ENCODE data around the gene CAD.
"Not testable (repeated sequence)": the region's sequence is repeated elsewhere in the genome, so short reads cannot be mapped to it uniquely, and the experiment has no call there.

The CAD gene

DNA sequence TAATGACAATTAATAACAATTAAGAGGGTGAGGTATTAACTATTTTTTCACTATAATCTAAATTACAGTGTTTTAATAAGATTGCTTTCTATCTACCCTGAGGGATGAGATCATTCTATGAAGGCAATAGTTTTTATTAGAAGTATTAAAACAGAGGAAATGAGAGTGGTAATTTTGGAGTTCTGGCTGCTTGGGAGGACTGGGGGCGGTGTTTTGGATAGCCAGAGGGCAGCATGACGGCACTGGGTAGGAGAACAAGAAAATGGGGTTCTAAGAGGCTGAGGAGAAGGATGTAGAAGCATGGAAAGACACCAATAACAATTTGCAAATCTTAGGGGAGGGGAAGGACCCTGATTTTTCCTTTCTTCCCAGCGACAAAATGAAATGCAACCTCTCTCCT lies 53.0 kb downstream of the CAD start:
- no peak for DNase-seq (ENCODE audit: low read depth)
- H3K4me3 ChIP-seq (ENCODE audit: low read length): no peak overlapping the region
- TF ChIP-seq, protein P1, sequence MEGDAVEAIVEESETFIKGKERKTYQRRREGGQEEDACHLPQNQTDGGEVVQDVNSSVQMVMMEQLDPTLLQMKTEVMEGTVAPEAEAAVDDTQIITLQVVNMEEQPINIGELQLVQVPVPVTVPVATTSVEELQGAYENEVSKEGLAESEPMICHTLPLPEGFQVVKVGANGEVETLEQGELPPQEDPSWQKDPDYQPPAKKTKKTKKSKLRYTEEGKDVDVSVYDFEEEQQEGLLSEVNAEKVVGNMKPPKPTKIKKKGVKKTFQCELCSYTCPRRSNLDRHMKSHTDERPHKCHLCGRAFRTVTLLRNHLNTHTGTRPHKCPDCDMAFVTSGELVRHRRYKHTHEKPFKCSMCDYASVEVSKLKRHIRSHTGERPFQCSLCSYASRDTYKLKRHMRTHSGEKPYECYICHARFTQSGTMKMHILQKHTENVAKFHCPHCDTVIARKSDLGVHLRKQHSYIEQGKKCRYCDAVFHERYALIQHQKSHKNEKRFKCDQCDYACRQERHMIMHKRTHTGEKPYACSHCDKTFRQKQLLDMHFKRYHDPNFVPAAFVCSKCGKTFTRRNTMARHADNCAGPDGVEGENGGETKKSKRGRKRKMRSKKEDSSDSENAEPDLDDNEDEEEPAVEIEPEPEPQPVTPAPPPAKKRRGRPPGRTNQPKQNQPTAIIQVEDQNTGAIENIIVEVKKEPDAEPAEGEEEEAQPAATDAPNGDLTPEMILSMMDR (IDR thresholded peaks at IDR 0.05; ENCODE audit: insufficient read depth, low read depth, low read length, missing control alignments): no peak

DNA sequence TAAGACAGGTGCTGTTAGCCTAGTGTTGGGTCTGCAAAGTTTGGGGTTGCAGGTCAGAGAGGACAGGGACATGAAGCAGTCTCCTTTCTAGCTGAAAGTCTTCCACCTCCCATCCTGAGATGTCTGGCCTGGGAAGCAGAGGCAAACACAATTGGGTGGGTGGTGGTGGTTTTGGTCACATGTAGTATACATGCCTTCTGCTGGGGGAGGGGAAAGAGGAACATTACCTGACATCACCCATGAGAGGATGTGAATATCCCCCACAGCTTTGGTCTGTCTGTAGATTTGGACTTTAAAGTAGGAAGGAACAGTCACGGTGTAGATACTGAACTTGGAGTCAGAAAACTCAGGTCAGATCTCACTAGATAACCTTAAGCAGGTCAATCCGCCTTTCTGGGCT lies 53.5 kb downstream of the CAD start:
- no peak overlapping the region for H3K4me3 ChIP-seq (ENCODE audit: low read length)
- TF ChIP-seq, protein P1 (IDR thresholded peaks at IDR 0.05; ENCODE audit: insufficient read depth, low read depth, low read length, missing control alignments): no peak
- DNase-seq (ENCODE audit: low read depth): no peak

DNA sequence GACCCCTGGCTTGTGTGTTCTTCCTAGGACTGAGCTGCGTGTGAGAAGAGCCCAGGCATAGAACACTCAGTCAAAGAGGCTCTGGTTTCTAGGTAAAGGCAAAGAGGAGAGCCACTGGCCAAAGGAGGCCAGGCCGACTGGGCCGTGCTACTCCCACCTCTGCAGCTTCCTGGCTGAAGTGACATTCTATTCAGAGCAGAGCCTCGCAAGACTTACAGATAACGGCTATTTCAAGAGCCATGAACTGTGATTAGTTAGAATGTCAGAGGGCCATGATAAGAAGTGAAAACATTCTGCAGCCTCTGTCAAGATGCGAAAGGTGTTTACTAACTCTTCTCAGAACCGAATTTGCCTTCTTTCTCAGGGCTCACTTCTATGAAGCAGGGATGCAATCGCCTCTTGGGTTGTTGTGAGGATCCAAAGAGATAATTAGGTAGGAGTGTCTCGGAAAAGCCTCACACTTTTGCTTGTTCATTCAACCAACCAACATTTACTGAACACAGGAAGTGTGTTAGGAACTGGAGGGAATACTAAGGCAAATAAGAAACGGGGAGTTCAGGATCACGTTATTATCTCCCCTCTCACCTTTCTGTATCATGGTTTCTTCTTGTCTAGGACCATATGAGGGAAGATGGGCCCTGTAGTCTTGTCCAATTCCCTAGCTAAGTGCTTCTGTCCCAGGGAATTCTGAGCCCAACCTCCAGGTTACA lies 54.6 kb downstream of the CAD start:
- no peak for DNase-seq (ENCODE audit: low read depth)
- TF ChIP-seq, protein P1 (IDR thresholded peaks at IDR 0.05; ENCODE audit: insufficient read depth, low read depth, low read length, missing control alignments): no peak
- H3K4me3 ChIP-seq (ENCODE audit: low read length): no peak overlapping the region

DNA sequence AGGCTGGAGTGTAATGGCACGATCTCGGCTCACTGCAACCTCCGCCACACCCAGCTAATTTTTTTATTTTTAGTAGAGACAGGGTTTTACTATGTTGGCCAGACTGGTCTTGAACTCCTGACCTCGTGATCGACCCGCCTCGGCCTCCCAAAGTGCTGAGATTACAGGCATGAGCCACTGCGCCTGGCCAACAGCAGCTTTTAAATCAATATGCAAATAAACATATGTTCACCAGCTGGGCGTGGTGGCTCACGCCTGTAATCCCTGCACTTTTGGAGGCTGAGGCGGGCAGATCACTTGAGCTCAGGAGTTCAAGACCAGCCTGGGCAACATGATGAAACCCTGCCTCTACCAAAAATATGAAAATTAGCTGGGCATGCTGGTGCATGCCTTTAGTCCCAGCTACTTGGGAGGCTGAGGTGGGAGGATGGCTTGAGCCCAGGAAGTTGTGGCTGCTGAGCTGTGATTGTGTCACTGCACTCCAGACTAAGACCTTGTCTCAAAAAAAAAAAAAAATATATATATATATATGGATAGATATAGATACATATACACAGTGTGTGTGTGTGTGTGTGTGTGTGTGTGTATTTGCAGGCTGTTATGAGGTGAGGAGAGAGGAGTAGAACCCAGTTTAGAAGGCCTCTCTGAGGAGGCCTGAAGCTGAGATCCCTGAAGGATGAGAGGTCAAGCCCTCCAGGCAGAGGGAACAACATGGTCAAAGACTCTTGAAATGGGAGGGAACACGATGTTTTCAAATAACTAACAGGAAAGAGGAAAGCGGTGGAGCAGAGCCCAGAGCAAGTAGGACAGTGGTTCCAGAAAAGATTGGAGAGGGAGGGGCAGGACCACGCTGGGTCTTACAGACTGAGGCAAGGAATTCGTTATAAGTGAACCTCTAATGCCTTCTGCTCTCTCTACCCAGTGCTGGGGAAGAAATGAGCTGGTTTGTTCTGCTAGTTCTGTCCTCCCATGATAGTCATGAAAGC lies 55.7 kb downstream of the CAD start:
- H3K4me3 ChIP-seq (ENCODE audit: low read length): not testable (repeated sequence)

DNA sequence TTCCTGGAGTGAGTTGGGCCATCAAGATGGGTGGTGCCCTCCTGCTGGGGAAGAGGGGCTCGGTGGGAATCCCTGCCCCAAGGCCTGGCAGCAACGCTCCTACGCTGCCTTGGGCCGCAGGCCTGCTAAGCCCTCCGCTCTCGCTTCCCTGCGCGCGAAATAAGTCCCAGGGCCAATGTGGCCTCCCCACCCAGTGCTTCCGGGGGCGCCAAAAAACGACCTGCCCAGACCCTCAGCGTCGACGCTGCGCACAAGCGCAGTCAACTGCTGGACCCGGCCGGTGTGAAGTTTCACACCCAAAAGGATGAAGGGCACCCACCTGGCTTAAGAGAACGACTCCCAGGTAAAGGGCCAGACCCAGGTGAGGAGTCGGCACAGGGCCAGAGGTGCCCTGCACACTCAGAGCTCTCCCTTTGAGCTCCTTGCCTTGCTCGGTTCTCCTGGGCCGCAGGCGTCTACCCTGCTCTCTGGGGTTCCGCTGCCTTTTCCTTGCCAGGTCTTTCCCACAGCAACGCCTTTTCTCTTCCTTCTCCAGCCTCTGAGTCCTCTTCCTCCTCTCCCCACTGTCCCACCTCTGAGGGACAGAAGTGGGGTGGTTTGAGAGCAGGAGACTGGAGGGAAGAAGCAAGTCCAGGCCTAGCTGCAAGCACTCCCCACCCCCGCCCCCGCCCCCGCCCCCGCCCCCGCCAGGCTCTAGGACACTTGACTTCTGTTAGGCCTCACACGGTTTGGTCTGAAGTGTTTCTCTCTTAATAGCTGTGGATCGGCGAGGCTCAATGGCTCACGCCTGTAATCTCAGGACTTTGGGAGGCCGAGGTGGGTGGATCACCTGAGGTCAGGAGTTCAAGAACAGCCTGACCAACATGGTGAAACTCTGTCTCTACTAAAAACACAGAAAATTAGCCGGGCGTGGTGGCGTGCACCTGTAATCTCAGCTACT lies 58.3 kb downstream of the CAD start, which contains the start of gene DNAJC5G:
Gene DNAJC5G, plus strand, starts transcription at position 223 of the 940 bp plus-strand sequence. CDS start 1,296 bp downstream, outside the sequence.
- TF ChIP-seq, protein P1 (IDR thresholded peaks at IDR 0.05; ENCODE audit: insufficient read depth, low read depth, low read length, missing control alignments): no peak
- no peak for DNase-seq (ENCODE audit: low read depth)
- no peak within 1 kb of the TSS for H3K4me3 ChIP-seq (ENCODE audit: low read length)

More for the DNA sequence above, 55.7 kb downstream of the CAD start:
- not testable (repeated sequence) for DNase-seq (ENCODE audit: low read depth)

DNA sequence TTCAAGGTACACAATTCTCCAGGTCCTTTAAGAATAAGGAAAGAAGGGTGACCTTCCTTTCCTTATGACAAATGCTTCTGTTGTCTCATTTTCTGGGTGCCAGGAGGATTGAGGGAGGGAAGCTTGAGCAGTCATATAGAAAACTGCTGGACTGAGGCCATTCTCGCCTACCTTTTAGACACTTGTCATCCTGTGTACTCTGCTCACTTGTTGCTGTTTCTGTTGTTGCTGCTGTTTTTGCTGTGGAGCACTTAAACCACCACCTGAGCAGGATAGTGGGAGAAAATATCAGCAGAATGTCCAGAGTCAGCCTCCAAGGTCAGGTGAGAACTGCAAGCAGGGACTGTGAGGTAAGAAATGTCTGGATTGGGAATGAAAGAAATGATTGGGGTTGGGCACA lies 60.8 kb downstream of the CAD start:
- no peak for DNase-seq (ENCODE audit: low read depth)
- TF ChIP-seq, protein P1 (IDR thresholded peaks at IDR 0.05; ENCODE audit: insufficient read depth, low read depth, low read length, missing control alignments): no peak
- no peak overlapping the region for H3K4me3 ChIP-seq (ENCODE audit: low read length)
